Thoracic aorta (tissue), 2 donors: Measurements from ENCODE around the gene ANO3. TPM values are rescaled to one million over a fixed set of nuclear protein-coding genes. Genes with fewer than 3 reads are reported as not detected.

ENCODE experiments used
- ATAC-seq: fragments of 150-250 bp; one replicate; pipeline ENCODE4 v1.8.0; 2017; ENCODE audit warnings: low read depth; ENCODE audit not compliant: insufficient number of reproducible peaks, low FRiP score
- DNase-seq: peaks from one replicate; pipeline ENCODE4 v3.0.0-alpha.2; 2020; ENCODE audit warnings: low spot score
- H3K27ac ChIP-seq, 2 donors: fragments of 200-600 bp; sonication (generic); 1 replicate in 1 of 2; 2 replicates in 1 of 2; pipeline ENCODE4 v1.5.1; 2016; ENCODE audit warnings: mild to moderate bottlenecking in 2 of 2, moderate library complexity in 2 of 2
- H3K27me3 ChIP-seq: fragments of 200-600 bp; sonication (generic); replicated peaks from 2 replicates; pipeline ENCODE4 v1.6.0; 2016; ENCODE audit warnings: mild to moderate bottlenecking; ENCODE audit not compliant: insufficient read depth
- H3K36me3 ChIP-seq: fragments of 200-600 bp; sonication (generic); one replicate; pipeline ENCODE4 v1.5.1; 2016
- H3K4me1 ChIP-seq, 2 donors: fragments of 200-600 bp; sonication (generic); 1 replicate in 1 of 2; 2 replicates in 1 of 2; pipeline versions ENCODE4 v1.5.1 to v1.6.0; 2016; ENCODE audit warnings: low read depth in 2 of 2, mild to moderate bottlenecking in 1 of 2; ENCODE audit not compliant: control insufficient read depth in 1 of 2
- H3K4me3 ChIP-seq: fragments of 200-600 bp; sonication (generic); 2 replicates; pipeline ENCODE4 v1.5.1; 2016; ENCODE audit warnings: mild to moderate bottlenecking
- H3K9me3 ChIP-seq: fragments of 200-600 bp; sonication (generic); 2 replicates; pipeline ENCODE4 v1.5.1; 2016
- total RNA-seq, 2 donors: library from RNA; depleted of rRNA; stranded (reverse); fragments of >200 nt; gene quantifications; one replicate each; pipeline versions ENCODE4 v1.1.0 to v1.2.3, GENCODE V29; 2016
- TF ChIP-seq, protein P1 (sequence below): fragments of 200-600 bp; sonication (generic); IDR thresholded peaks from one replicate; pipeline ENCODE4 v1.5.1; 2019; ENCODE audit warnings: antibody characterized with exemption

Gene ANO3
- total RNA-seq, 2 donors from 2014 or later: 0.71 to 13.4 TPM

DNA sequence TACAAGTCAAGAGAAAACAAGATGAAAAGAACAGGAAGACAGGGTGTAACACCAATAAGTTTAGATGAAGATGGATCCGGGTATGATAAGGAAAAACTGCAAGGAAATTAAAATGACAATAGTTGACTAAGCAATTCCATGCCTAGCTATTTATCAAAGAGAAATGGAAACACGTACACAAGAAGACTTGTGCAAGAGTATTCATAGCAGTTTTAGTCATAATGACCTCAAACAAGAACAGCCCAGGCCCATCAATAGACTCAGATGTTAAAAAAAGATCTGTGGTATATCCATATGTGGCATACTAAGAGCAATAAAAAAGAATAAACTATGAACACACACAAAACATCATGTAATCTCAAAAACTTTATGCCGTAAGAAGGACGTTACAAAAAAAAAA is 356.8 kb downstream of the ANO3 start:
- TF ChIP-seq, protein P1, sequence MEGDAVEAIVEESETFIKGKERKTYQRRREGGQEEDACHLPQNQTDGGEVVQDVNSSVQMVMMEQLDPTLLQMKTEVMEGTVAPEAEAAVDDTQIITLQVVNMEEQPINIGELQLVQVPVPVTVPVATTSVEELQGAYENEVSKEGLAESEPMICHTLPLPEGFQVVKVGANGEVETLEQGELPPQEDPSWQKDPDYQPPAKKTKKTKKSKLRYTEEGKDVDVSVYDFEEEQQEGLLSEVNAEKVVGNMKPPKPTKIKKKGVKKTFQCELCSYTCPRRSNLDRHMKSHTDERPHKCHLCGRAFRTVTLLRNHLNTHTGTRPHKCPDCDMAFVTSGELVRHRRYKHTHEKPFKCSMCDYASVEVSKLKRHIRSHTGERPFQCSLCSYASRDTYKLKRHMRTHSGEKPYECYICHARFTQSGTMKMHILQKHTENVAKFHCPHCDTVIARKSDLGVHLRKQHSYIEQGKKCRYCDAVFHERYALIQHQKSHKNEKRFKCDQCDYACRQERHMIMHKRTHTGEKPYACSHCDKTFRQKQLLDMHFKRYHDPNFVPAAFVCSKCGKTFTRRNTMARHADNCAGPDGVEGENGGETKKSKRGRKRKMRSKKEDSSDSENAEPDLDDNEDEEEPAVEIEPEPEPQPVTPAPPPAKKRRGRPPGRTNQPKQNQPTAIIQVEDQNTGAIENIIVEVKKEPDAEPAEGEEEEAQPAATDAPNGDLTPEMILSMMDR: no peak

DNA sequence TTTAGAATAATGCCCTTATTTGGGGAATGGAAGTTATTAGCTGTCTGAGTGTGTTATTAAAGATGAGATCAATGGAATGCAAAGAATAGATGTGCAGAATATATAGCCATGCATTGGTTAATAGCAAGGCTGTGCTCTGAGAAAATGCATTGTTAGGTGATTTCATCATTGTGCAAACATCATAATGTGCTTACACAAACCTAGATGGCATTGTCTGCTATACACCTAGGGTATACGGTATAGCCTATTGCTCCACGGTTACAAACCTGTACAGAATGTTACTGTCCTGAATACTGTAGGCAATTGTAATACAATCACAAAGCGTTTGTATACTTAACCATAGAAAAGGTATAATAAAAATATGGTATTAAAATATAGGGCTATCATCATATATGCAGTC is 364.4 kb downstream of the ANO3 start:
- no peak overlapping the region for H3K27ac ChIP-seq
- H3K4me1 ChIP-seq: no peaks in the 10 kb centered on the region
- no peaks in the 10 kb centered on the region for H3K27me3 ChIP-seq
- DNase-seq (no peak), ATAC-seq (no peak)
- H3K4me3 ChIP-seq: no peak overlapping the region
- no peaks in the 10 kb centered on the region for H3K36me3 ChIP-seq
- TF ChIP-seq, protein P1: no peak
- no peaks in the 10 kb centered on the region for H3K9me3 ChIP-seq

More for the DNA sequence above, 356.8 kb downstream of the ANO3 start:
- no peaks in the 10 kb centered on the region for H3K27me3 ChIP-seq
- H3K27ac ChIP-seq: no peak overlapping the region
- H3K4me1 ChIP-seq: no peaks in the 10 kb centered on the region
- no peak for ATAC-seq
- H3K36me3 ChIP-seq: no peaks in the 10 kb centered on the region
- no peak for DNase-seq
- no peak overlapping the region for H3K4me3 ChIP-seq
- no peaks in the 10 kb centered on the region for H3K9me3 ChIP-seq

DNA sequence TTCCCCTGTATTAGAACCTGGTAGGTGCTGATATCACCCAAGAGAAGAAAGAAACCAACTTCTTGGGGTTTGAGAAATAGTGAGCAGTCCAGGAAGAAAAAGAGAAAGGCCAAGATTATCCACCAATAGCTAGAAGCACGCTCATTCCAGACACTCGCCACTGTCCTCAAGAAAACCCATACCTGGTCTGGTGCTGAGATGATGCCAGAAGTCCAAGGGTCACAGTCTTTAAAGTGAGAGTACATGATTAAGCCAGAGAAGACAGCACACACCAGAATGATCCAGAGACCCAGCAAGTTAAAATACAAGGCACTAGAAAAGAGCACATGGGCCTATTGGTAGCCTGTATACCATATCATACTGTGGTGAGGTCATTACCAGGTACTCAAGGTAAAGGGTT is 366.3 kb downstream of the ANO3 start:
- ATAC-seq: no peak
- TF ChIP-seq, protein P1: no peak
- DNase-seq: no peak
- Histone ChIP-seq H3K4me1 (no peaks in the 10 kb centered on the region), H3K27ac (no peak overlapping the region), H3K27me3 (no peaks in the 10 kb centered on the region), H3K4me3 (no peak overlapping the region), H3K36me3 (no peaks in the 10 kb centered on the region), H3K9me3 (no peaks in the 10 kb centered on the region)

- TF ChIP-seq, protein P1: no peak
- ATAC-seq (no peak), DNase-seq (no peak)
- H3K36me3 ChIP-seq: no peaks in the 10 kb centered on the region
- no peak overlapping the region for H3K27ac ChIP-seq
- H3K4me1 ChIP-seq: no peaks in the 10 kb centered on the region
- H3K9me3 ChIP-seq: no peaks in the 10 kb centered on the region
- H3K4me3 ChIP-seq: no peak overlapping the region
- no peaks in the 10 kb centered on the region for H3K27me3 ChIP-seq
Observed at GRCh38 chr11:26700574-26701235, 368.8 kb downstream of the ANO3 start.

- H3K27ac ChIP-seq: no peak overlapping the region
- H3K9me3 ChIP-seq: no peaks in the 10 kb centered on the region
- H3K4me1 ChIP-seq: no peaks in the 10 kb centered on the region
- H3K36me3 ChIP-seq: no peaks in the 10 kb centered on the region
- ATAC-seq (no peak), DNase-seq (no peak)
- H3K4me3 ChIP-seq: no peak overlapping the region
- H3K27me3 ChIP-seq: no peaks in the 10 kb centered on the region
- TF ChIP-seq, protein P1: no peak
Observed at GRCh38 chr11:26702406-26702805, 370.5 kb downstream of the ANO3 start.
